HG03060 (cell line): ENCODE results near the gene ANP32E.
"Not testable (repeated sequence)": the region's sequence is repeated elsewhere in the genome, so short reads cannot be mapped to it uniquely, and the experiment has no call there.

Source experiments
- ATAC-seq: cut with Tn5 transposase; IDR thresholded peaks from one replicate; pipeline ENCODE4 v1.9.1; 2021; ENCODE audit warnings: low read depth, moderate number of reproducible peaks; ENCODE audit not compliant: unreplicated experiment

The ANP32E gene

DNA sequence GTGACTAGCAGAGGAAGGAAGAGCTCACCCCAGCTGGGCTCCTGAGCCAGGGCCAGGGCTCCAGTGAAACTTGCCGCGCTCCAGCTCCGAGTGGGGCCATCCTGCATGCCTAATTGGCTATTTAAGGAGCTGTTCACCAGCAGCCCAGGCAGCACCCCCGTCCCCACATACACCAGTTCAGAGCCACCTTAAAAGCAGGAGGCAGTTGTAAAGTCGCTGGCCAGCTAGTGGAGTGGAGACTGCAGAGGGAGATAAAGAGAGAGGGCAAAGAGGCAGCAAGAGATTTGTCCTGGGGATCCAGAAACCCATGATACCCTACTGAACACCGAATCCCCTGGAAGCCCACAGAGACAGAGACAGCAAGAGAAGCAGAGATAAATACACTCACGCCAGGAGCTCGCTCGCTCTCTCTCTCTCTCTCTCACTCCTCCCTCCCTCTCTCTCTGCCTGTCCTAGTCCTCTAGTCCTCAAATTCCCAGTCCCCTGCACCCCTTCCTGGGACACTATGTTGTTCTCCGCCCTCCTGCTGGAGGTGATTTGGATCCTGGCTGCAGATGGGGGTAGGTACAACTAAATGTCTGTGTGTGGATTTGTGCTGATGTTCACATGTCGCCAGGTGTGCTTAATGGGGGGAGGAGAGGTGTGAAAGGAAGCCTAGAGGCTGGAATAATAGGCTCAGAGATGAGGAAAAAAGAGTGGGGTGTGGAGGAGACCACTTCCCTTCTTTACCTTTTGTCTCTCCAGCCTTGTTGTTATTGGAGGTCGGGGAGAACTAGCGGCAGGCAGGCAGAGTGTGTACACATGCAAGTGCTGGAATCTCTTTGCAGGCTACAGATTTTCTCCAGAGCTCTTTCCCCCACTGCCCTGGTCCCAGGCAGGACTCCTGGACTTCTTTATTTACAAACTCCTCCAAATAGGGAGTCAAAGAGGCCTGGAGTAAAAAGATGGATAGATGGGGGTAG lies 22.0 kb upstream of the ANP32E start, which contains the start of gene CA14:
Gene CA14 (plus strand): TSS at position 151 of the 962 bp plus-strand sequence. CDS start 355 bp downstream, at position 506.
- no peak for ATAC-seq

DNA sequence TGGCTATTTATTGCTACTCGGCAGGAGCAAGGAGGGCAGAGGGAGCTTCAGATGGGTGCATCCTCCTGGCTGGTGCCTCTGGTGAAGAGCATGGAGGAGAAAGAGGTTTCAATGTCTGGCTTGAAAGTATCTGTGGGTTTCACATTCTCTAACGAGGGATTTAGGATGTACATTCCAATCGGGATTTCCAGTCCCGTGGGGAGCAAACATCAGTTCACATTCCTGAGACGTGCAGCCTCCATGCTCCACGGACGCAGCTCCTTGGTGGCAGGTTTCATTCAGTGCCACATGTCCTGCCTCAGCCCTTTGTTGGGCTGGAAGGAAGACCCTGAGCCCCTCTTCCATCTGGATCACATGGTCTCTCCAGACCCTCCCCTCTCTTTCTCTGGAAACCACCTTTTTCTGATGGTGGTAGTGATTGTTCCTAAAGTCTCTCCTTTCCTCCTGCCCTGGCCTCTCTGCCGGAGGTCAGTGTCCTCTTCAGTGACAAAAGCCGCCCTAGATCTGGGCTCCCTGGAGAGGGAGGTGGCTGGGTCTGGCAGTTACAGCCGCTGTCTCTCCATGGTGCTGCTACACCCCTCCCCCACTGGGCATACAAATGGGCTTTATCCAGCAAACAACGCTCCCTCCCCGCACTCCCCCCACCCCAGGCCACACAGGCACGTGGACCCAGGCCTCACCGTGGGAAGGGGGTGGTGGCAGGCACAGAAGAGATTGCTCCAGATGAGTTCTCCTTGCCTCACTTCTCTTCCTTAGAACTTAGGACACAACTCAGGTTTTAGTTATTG lies 20.8 kb upstream of the ANP32E start:
- ATAC-seq: no peak

DNA sequence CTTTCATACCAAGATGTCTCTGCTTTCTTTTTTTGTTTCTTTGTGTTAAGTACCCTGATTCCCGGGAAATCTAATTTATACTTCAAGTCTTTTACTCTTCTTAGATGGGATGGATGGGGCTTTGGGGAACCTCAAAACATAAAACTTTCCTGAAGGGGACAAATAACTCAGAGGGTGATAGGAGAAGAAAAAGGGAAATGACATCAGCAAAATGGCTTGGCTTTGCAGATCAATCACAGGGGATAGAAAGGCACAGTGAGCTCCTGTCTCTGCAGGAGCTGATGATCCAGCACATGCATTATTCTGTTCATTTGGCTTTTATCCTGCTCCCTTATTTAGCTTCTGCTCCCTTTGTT lies 20.3 kb upstream of the ANP32E start:
- ATAC-seq: no peak

DNA sequence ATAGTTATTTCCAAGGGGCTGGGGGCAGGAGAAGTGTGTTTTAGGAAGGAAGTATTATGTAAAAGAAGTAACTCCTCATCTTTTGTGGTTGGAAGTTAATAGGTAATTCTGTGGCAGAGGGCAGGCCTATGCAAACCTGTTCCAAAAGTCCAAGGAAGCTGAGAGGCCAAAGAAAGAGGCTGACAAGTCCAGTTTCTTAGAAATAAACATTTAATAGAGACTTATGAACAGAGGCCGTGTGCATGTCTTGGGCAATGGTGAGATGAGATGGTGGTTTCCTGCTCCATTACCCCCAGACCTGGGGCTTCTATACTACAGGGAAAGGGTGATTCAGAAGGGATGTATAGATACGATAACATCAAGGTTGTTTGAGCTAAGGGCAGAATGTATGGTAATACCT lies 14.0 kb upstream of the ANP32E start:
- ATAC-seq: no peak

DNA sequence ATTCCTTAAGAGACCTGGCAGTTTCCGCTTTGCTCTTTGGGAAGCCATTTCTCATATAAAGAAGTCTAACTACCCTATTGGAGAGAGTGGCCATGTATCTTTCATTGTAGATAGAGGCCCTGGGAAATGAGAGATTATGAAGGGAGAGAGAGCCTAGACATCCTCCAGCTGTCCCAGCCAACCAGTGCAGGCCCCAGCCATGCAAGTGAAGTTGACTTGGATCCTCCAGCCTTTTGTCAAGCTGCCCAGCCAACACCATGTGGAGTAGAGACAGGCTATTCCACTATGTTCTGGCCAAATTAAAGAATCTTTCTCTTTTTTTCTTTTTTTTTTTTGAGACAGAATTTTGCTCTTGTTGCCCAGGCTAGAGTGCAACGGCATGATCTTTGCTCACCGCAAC lies 7.1 kb upstream of the ANP32E start:
- no peak for ATAC-seq

DNA sequence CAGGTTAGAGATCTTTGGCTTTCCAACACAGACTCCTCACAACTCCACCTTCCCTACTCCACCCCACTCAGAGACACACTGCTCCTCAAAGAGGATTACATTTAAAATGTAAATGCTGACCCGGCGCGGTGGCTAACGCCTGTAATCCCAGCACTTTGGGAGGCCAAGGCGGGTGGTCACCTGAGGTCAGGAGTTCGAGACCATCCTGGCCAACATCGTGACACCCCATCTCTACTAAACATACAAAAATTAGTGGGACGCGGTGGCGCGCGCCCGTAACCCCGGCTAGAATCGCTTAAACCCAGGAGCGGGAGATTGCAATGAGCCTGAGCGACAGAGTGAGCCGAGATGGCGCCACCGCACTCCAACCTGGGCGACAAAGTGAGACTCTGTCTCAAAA lies 1.8 kb upstream of the ANP32E start:
- no peak for ATAC-seq

DNA sequence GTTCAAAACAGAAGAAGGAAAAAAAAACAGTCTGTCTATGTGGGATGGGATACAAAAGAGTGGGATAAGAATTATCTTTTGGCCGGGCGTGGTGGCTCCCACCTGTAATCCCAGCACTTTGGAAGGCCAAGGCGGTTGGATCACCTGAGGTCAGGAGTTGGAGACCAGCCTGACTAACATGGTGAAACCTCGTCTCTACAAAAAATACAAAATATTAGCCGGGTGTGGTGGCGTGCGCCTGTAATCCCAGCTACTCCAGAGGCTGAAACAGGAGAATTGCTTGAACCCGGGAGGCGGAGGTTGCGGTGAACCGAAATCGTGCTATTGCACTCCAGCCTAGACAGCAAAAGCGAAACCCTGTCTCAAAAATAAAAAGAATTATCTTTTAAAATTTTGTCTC lies 1.3 kb upstream of the ANP32E start:
- ATAC-seq: not testable (repeated sequence)

DNA sequence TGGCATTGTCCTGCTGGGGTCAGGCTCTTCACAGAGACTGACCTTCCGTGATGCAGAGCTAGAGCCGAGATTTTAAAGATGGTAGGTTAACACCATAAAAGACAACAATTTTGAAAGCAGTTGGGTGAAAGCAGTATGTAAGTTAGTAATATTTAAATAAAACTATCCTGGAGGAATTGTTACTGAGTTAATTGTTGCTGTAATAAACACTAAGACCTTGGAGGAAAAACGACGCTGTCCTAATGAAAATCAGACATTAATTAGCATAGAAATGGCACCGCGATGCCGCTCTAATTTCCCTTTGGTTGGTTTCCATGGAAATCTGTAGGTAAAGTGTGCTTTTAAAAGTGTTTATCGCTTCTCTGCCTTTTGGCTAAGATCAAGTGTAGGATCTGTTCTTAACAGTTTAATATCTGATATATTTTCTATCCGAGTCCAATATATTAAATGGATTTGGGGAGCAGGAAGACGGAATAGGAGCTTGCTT lies 745 bp upstream of the ANP32E start:
- ATAC-seq: no peak

DNA sequence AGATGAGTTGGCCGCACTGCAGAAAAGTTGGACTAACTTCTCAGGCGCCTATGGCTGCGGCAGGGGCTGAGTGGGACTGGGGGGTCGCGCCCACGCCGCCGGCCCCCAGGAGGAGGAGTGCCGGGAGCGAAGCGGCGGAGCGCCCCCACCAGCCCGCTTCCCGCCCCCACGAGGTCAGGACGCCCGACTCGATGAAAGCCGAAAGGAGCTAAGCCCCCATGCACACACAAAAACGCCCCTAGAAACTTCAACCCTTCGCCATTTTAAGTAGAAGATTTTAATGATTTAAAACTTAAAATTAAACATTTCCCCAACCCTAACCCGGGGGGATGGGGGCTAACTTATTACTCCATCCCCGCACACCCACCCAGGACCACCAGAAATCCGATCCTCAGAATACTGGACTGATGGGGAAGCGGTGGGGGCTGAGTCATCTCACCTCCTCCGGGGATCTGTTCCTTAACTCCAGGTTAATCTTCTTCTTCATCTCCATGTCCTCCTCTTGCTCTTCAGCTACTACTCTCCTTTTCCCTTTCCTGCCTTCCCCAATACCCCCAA lies 539 bp downstream of the ANP32E start:
- ATAC-seq: no peak

DNA sequence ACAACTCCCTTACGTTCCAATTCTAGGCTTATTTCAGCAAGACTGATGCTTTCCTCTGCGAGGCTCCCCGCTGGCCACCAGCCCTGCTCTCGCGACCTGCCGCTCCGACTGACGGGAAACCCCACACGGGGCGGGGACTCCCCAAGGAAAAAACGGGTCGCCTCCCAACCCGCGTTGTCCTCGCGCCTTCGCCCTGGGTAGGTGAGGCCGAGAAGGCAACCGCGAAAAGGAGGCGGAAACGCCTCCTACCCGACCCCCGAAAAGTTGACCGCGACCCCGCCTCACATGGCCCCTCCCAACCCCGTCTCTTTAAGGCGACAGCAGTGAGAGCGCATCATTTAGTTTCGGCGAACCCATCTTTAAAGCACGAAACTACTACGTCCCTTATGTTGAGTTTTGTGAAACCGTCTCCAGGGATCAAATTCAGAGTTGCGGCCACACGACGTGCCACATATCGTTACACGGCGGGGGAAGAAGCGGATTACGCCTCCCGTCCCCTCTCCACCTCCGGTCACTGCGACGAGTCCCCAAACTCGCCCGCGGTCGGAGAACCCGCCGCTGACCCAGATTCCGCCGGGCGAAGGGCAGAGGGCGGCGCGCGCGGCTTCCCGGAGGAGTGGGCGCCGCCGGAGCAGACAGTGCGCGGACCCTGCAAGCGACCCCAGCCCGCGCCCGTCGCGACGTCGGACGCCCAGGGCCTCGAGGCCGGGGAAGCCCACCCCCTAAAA lies 1.2 kb downstream of the ANP32E start:
- no peak for ATAC-seq

DNA sequence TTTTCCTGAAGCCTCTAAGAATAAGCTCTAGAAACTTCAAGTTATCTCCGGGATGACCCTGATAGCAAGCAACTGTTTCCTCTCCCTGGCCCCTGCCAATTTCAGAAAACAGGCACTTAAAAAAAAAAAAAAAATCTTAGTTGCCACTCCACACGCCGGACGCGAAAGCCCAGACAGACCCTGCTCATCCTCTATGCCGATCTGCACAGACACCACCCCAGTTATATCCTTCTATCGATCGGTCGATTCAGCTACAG lies 1.7 kb downstream of the ANP32E start:
- ATAC-seq: no peak

DNA sequence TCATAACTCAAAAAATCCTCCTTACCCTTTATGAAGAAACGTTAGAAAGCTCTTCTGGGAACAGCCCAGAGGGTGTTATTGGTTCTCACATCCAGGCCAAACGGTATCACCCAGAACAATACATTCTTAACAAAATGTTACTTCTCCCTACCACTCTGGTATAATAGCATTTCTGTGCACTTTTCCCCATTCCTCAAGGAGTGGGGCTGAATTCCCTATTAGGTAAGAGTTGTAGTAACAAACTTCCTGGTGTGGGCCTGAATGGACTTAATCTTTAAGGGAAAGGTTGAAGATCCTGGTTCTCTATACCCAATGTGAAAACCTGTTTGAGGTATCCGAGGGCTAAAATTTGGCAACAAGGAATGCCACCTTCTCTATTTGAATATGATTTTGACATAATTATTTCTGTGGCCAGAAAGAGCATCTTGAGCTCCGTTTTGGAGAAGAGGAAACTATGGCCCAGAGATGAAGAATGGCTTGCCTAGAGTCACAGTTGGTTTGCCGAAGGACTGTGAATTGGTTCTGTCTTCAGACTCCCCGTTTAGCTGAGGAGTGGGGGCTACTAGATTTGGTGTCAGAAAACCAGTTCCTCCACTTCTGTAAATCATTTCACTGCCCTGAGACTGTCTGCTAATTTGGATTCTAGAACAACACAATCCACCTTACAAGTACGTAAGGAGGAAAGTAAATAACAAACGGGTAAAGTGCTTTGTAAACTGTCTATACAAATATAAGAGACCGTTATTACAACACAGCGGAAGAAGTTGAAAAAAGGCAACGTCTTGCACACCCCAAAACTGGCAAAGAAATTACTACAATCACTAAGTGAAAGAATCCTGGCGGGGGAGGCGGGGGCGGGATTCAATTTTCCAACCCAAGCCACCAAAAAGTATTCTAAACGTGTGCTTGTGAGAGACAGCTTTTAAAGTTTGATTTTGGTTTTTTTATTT lies 2.3 kb downstream of the ANP32E start:
- no peak for ATAC-seq

DNA sequence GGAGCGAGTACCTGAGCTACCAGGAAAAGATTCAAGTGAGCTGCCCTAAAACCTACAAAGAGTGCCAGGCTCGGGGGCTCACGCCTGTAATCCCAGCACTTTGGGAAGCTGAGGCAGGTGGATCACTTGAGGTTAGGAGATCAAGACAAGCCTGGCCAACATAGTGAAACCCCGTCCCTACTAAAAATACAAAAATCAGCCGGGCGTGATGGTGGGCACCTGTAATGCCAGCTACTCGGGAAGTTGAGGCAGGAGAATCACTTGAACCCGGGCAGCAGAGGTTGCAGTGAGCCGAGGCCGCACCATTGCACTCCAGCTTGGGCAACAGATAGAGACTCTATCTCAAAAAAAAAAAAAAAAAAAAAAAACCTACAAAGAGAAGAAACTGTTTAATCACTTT lies 3.0 kb downstream of the ANP32E start:
- ATAC-seq: not testable (repeated sequence)

DNA sequence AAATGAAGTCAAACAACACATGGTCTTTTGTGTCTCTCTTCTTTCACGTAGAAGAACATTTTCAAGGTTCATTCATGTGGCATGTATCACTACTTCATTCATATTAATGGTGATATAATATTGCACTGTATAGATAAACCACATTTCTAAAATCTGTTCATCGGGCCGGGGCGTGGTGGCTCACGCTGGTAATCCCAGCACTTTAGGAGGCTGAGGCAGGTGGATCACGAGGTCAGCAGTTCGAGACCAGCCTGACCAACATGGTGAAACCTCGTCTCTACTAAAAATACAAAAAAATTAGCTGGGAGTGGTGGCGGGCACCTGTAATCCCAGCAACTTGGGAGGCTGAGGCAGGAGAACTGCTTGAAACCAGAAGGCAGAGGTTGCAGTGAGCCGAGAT lies 7.7 kb downstream of the ANP32E start:
- not testable (repeated sequence) for ATAC-seq

DNA sequence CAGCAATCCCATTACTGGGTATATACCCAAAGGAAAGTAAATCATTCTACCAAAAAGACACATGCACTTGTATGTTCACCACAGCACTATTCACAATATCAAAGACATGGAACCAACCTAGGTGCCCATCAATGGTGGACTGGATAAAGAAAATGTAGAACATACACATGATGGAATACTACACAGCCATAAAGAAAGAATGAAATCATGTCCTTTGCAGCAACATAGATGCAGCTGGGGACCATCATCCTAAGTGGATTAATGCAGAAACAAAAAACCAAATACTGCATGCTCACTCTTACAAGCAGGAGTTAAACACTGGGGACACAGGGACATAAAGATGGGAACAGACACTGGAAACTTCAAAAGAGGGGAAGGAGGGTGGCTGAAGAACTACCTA lies 8.7 kb downstream of the ANP32E start:
- no peak for ATAC-seq

DNA sequence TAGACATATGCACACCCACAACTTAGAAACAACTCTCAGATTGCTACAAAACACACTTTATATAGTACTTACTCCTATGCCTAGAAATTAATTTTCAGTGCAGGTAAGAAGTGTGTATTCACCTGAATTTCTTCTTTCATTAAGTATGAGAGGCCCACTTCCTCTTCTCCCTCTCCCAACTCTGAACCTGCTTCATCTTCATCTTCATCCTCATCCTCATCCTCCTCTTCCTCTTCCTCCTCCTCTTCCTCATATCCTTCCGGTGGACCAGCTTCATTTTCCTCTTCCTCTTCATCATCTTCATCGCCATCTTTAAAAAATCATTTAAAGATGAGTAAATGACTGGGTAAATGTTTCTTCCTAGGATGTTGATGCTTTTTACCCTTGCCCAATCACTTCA lies 9.4 kb downstream of the ANP32E start:
- ATAC-seq: no peak

DNA sequence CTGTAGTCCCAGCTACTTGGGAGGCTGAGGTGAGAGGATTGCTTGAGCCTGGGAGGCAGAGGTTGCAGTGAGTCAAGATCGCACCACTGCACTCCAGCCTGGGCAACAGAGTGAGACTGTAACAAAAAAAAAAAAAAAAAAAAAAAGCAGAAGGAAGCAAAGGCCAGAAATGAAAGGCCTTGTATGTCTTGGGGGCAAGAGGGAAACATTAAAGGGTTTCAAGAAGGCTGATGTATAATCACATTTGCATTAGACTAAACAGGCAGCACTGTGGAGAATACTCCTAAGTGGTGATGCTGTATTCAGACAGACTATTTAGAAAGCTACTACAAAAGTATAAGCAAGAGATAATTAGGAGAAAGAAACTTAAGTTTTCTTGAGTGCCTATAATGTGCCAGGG lies 10.4 kb downstream of the ANP32E start:
- ATAC-seq: no peak

DNA sequence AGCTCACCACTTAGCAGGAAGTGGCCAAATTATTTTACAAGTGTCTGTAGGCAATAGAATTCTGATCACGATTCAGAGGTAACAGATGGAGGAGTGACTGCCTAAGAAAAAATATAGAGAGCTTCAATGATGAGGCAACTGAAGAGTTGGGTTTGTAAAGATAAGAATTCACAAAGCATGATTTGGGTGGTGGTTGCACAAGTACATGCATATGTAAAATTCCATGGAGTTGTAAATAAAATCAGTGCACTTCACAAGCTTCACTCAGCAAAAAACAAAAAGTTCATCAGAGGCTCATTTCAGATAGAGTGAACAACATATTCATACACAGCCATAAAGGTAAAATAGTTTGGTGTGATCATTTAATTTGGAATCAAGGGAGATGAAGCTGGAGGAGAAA lies 10.9 kb downstream of the ANP32E start:
- no peak for ATAC-seq

DNA sequence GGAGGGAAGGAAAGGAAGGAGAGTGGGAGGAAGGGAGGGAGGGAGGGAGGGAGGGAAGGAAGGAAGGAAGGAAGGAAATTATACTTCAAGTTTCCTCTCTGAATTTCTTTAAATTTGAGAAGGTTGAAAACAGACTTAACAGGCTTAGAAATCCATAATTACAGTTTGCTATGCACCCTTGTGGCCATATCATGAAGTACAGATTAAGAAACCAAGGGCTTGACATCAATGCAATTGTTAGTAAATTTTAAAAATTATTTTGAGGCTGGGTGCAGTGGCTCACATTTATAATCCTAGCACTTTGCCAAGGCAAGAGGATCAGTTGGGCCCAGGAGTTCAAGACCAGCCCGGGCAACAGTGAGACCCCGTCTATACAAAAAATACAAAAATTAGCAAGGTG lies 14.4 kb downstream of the ANP32E start:
- ATAC-seq: no peak

DNA sequence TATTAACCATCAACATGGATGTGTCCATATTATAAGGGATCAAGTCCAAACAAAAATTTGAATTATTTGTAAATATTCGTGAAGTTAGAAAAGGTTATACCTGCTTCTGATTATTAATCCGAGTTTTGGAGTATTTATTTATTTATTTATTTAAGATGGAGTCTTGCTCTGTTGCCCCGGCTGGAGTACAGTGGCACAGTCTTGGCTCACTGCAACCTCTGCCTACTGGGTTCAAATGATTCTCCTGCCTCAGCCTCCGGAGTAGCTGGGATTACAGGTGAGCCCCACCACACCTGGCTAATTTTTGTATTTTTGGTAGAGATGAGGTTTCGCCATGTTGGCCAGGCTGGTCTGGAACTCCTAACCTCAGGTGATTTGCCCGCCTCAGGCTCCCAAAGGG lies 20.1 kb downstream of the ANP32E start:
- not testable (repeated sequence) for ATAC-seq
